Measurements from ENCODE around the gene FAM184A.

- TF ChIP-seq, protein P1, sequence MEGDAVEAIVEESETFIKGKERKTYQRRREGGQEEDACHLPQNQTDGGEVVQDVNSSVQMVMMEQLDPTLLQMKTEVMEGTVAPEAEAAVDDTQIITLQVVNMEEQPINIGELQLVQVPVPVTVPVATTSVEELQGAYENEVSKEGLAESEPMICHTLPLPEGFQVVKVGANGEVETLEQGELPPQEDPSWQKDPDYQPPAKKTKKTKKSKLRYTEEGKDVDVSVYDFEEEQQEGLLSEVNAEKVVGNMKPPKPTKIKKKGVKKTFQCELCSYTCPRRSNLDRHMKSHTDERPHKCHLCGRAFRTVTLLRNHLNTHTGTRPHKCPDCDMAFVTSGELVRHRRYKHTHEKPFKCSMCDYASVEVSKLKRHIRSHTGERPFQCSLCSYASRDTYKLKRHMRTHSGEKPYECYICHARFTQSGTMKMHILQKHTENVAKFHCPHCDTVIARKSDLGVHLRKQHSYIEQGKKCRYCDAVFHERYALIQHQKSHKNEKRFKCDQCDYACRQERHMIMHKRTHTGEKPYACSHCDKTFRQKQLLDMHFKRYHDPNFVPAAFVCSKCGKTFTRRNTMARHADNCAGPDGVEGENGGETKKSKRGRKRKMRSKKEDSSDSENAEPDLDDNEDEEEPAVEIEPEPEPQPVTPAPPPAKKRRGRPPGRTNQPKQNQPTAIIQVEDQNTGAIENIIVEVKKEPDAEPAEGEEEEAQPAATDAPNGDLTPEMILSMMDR (IDR thresholded peaks at IDR 0.05): no peak
- TF ChIP-seq POLR2A (IDR thresholded peaks at IDR 0.05): no peak
- no peak for TF ChIP-seq EP300 (IDR thresholded peaks at IDR 0.05)
- no peak for TF ChIP-seq POLR2AphosphoS5 (IDR thresholded peaks at IDR 0.05)
These were observed 137.7 kb downstream of the FAM184A start for GRCh38 chr6:118940770-118941169.
